H1 (cell line): ENCODE results near the gene DYNLT1. TPM values are rescaled to one million over a fixed set of nuclear protein-coding genes. Genes with fewer than 3 reads are reported as not detected.

Source experiments
- CTCF ChIA-PET: fragments of 300-600 bp; sonication (Branson Sonifier 250); formaldehyde crosslinking; loops from one replicate; lab custom pipeline; 2021; ENCODE audit not compliant: partially characterized antibody; lab: Charles Lee
- POLR2A ChIA-PET: fragments of 300-600 bp; sonication (Branson Sonifier 250); formaldehyde crosslinking; loops from one replicate; lab custom pipeline; 2021; ENCODE audit warnings: inconsistent platforms; ENCODE audit not compliant: partially characterized antibody; lab: Charles Lee
- DNase-seq, 2 experiments: peaks; one replicate each; pipeline versions ENCODE4 v3.0.0 to v3.0.0-alpha.2; 2010 to 2022; ENCODE audit warnings: low spot score in 2 of 2, low read depth in 1 of 2, mixed read lengths in 1 of 2
- FAIRE-seq: peaks from 2 replicates; lab custom pipeline; 2011; peaks lifted over from hg19 to GRCh38; lab: Jason Lieb, UNC
- H2AFZ ChIP-seq: 2 replicates; pipeline ENCODE4 v1.8.1; 2012; ENCODE audit warnings: low read length, inconsistent platforms
- H2AK5ac ChIP-seq: 2 replicates; pipeline ENCODE4 v1.6.1; 2013; ENCODE audit warnings: low read depth, low read length
- H2BK120ac ChIP-seq: replicated peaks from 2 replicates; pipeline ENCODE3; 2013; ENCODE audit warnings: low read depth, low read length, inconsistent platforms
- H2BK12ac ChIP-seq: 2 replicates; pipeline ENCODE4 v1.6.1; 2013; ENCODE audit warnings: low read depth, low read length
- H2BK15ac ChIP-seq: 2 replicates; pipeline ENCODE4 v1.6.1; 2013; ENCODE audit warnings: low read length
- H2BK20ac ChIP-seq: 2 replicates; pipeline ENCODE4 v1.6.1; 2013; ENCODE audit warnings: low read length
- H2BK5ac ChIP-seq: 2 replicates; pipeline ENCODE4 v1.6.1; 2013; ENCODE audit warnings: low read depth, low read length
- H3K14ac ChIP-seq: 2 replicates; pipeline ENCODE4 v1.6.1; 2013; ENCODE audit warnings: inconsistent platforms; ENCODE audit not compliant: insufficient read length
- H3K18ac ChIP-seq: 2 replicates; pipeline ENCODE4 v1.6.1; 2013; ENCODE audit warnings: low read length; ENCODE audit errors: extremely low read depth
- H3K23ac ChIP-seq: 2 replicates; pipeline ENCODE4 v1.6.1; 2013; ENCODE audit warnings: inconsistent platforms; ENCODE audit not compliant: insufficient read length
- H3K23me2 ChIP-seq: 2 replicates; pipeline ENCODE4 v1.6.1; 2013; ENCODE audit warnings: low read depth, low read length
- H3K27ac ChIP-seq: 2 replicates; pipeline ENCODE4 v1.6.1; 2011; ENCODE audit warnings: low read depth, low read length, inconsistent platforms
- H3K27me3 ChIP-seq, 4 experiments: replicated peaks in 1 of 4; 1 replicate in 1 of 4; 2 replicates in 3 of 4; pipeline versions ENCODE4 v1.6.1 to v1.8.1; 2011 to 2013; ENCODE audit warnings: low read length in 3 of 4, mild to moderate bottlenecking in 3 of 4, inconsistent platforms in 2 of 4, mixed read lengths in 2 of 4, moderate library complexity in 1 of 4; ENCODE audit not compliant: control insufficient read depth in 3 of 4, insufficient read depth in 3 of 4; ENCODE audit errors: extremely low read depth in 1 of 4
- H3K36me3 ChIP-seq, 4 experiments: 2 replicates each; pipeline versions ENCODE4 v1.6.1 to v1.8.1; 2011 to 2013; ENCODE audit warnings: mild to moderate bottlenecking in 4 of 4, low read length in 3 of 4, moderate library complexity in 2 of 4, control low read depth in 1 of 4, inconsistent platforms in 1 of 4; ENCODE audit not compliant: insufficient read depth in 4 of 4, control insufficient read depth in 2 of 4
- H3K4ac ChIP-seq: replicated peaks from 2 replicates; pipeline ENCODE3; 2013; ENCODE audit warnings: low read length, low read depth, mixed read lengths, inconsistent platforms; ENCODE audit not compliant: insufficient read length
- H3K4me1 ChIP-seq, 4 experiments: replicated peaks in 1 of 4; 1 replicate in 1 of 4; 2 replicates in 3 of 4; pipeline versions ENCODE4 v1.6.1 to v1.8.1; 2011 to 2013; ENCODE audit warnings: low read length in 3 of 4, inconsistent platforms in 2 of 4, mixed read lengths in 1 of 4; ENCODE audit not compliant: insufficient read depth in 4 of 4, control insufficient read depth in 3 of 4
- H3K4me2 ChIP-seq, 2 experiments: 2 replicates each; pipeline versions ENCODE4 v1.6.1 to v1.8.1; 2011 to 2013; ENCODE audit warnings: low read depth in 2 of 2, low read length in 2 of 2, control low read depth in 1 of 2, inconsistent platforms in 1 of 2, mild to moderate bottlenecking in 1 of 2; ENCODE audit not compliant: insufficient read depth in 1 of 2
- H3K4me3 ChIP-seq, 4 experiments: fragments of 200-600, 300-600 bp in 1 of 4; sonication (generic), shearing (Covaris generic), sonication (Bioruptor Twin) in 1 of 4; 2 replicates each; pipeline versions ENCODE4 v1.5.1 to v1.8.1; 2011 to 2016; ENCODE audit warnings: low read length in 4 of 4, low read depth in 3 of 4, control low read depth in 2 of 4, inconsistent platforms in 2 of 4, mild to moderate bottlenecking in 2 of 4, mixed read lengths in 1 of 4, moderate library complexity in 1 of 4; ENCODE audit not compliant: insufficient read depth in 2 of 4; ENCODE audit errors: extremely low read depth in 1 of 4
- H3K56ac ChIP-seq: replicated peaks from 2 replicates; pipeline ENCODE3; 2013; ENCODE audit warnings: low read depth, mild to moderate bottlenecking, mixed read lengths, low read length, inconsistent platforms; ENCODE audit not compliant: insufficient read length
- H3K79me1 ChIP-seq: 2 replicates; pipeline ENCODE4 v1.6.1; 2013; ENCODE audit warnings: low read depth, low read length, control low read depth
- H3K79me2 ChIP-seq, 2 experiments: 2 replicates each; pipeline versions ENCODE4 v1.6.1 to v1.8.1; 2012 to 2013; ENCODE audit warnings: low read length in 2 of 2, mild to moderate bottlenecking in 2 of 2, inconsistent platforms in 1 of 2; ENCODE audit not compliant: insufficient read depth in 2 of 2, control insufficient read depth in 1 of 2
- H3K9ac ChIP-seq, 4 experiments: replicated peaks in 1 of 4; 1 replicate in 1 of 4; 2 replicates in 3 of 4; pipeline versions ENCODE4 v1.6.1 to v1.8.1; 2011 to 2013; ENCODE audit warnings: low read depth in 3 of 4, low read length in 3 of 4, control low read depth in 2 of 4, mild to moderate bottlenecking in 2 of 4, moderate library complexity in 2 of 4, inconsistent platforms in 1 of 4; ENCODE audit errors: extremely low read depth in 1 of 4
- H3K9me3 ChIP-seq, 2 experiments: 2 replicates each; pipeline versions ENCODE4 v1.6.1 to v1.8.1; 2012 to 2013; ENCODE audit warnings: mild to moderate bottlenecking in 2 of 2, moderate library complexity in 2 of 2, control low read depth in 1 of 2, inconsistent platforms in 1 of 2, low read depth in 1 of 2, low read length in 1 of 2, mixed read lengths in 1 of 2; ENCODE audit not compliant: insufficient read depth in 2 of 2
- H4K20me1 ChIP-seq, 2 experiments: replicated peaks in 1 of 2; 2 replicates each; pipeline versions ENCODE3 to v1.8.1; 2011 to 2013; ENCODE audit warnings: inconsistent platforms in 2 of 2, low read length in 2 of 2, mild to moderate bottlenecking in 1 of 2; ENCODE audit not compliant: insufficient read depth in 2 of 2, control insufficient read depth in 1 of 2
- H4K5ac ChIP-seq: 2 replicates; pipeline ENCODE4 v1.6.1; 2013; ENCODE audit warnings: low read length, low read depth, mixed read lengths, inconsistent platforms; ENCODE audit not compliant: insufficient read length
- H4K8ac ChIP-seq: 2 replicates; pipeline ENCODE4 v1.8.0; 2013; ENCODE audit warnings: mild to moderate bottlenecking, moderate library complexity, low read length, inconsistent platforms; ENCODE audit not compliant: insufficient read depth; ENCODE audit errors: extremely low read depth
- H4K91ac ChIP-seq: replicated peaks from 2 replicates; pipeline ENCODE3; 2013; ENCODE audit warnings: low read length, mixed read lengths, inconsistent platforms; ENCODE audit not compliant: insufficient read length
- SP4 ChIP-seq: IDR thresholded peaks from 2 replicates; pipeline ENCODE4 v1.6.1; 2012; ENCODE audit warnings: low read length, inconsistent platforms
- WGBS, 2 experiments: shearing (Covaris generic) in 1 of 2; methylation state at CpG; one replicate each; pipeline versions ENCODE4 v1.1.6 to v1.1.7; 2013 to 2015; ENCODE audit warnings: low lambda C conversion rate in 2 of 2, mixed read lengths in 2 of 2, inconsistent platforms in 1 of 2, low coverage in 1 of 2, missing lambda C conversion rate in 1 of 2; ENCODE audit not compliant: insufficient replicate concordance in 2 of 2, insufficient coverage in 1 of 2, insufficient read length in 1 of 2; ENCODE audit errors: extremely low coverage in 1 of 2, missing lambda C conversion rate in 1 of 2; 5-methylcytosine and 5-hydroxymethylcytosine counted together
- polyA plus RNA-seq, 7 experiments: library from polyadenylated mRNA; depleted of rRNA in 3 of 7; stranded (reverse) in 5 of 7; unstranded in 2 of 7; fragments of >200 nt in 5 of 7; fragments of 200-250 nt in 2 of 7; gene quantifications; 1 replicate in 5 of 7; 2 replicates in 1 of 7; 4 replicates in 1 of 7; pipeline versions ENCODE4 v1.2.1 to v1.2.3, GENCODE V29; 2011 to 2013; ENCODE audit warnings: missing spikeins in 2 of 7, mixed read lengths in 2 of 7
- total RNA-seq: library from RNA; stranded (reverse); fragmentation: NEBNext Ultra II Directional; extraction: Animal tissue kit (Norgen Biotek cat#: 25700); gene quantifications from 2 replicates; pipeline ENCODE4 v1.2.1, GENCODE V29; 2021
- TF ChIP-seq, protein P1 (sequence below): IDR thresholded peaks from 2 replicates; pipeline ENCODE4 v1.6.1; 2011; ENCODE audit warnings: low read depth, mild to moderate bottlenecking, low read length; ENCODE audit not compliant: insufficient read depth

The DYNLT1 gene
- total and polyA plus RNA-seq, 2 of the 8 experiments (the other 6 are each of a cell fraction or from before 2014, with no cell fraction given): 119 to 245 TPM

DNA sequence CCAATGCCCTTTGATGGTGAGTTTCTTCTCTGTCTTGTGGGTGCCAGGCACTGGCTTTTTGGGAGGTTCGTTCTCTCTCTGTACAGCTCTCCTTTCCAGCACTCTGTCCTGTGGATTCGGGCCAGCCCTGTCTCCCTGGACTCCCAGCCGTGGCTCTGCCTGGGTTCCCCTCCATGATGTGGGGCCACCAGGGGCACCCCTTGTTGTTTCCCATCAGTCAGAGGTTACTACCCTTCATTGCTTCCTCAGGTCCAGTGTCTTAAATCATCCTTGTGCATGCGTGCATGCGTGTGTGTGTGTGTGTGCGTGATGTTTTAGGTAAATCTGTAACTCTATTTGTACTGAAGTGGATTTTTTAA, 40.5 kb downstream of the DYNLT1 start:
- Histone ChIP-seq H3K79me2 (no peaks in the 10 kb centered on the region), H3K23ac (no peak overlapping the region), H2BK20ac (no peak overlapping the region), H4K20me1 (peaks cover 3 to 10% of the 10 kb centered on the region in 2 experiments), H3K9ac (no peak overlapping the region), H3K4me3 (no peak overlapping the region), H4K5ac (no peak overlapping the region), H3K9me3 (no peaks in the 10 kb centered on the region), H3K27me3 (no peaks in the 10 kb centered on the region), H3K18ac (no peak overlapping the region), H2BK5ac (no peak overlapping the region), H3K14ac (no peak overlapping the region), H2BK12ac (no peak overlapping the region), H3K79me1 (no peaks in the 10 kb centered on the region; the same call in 1 of the 2 replicates), H2BK15ac (no peak overlapping the region), H3K27ac (no peak overlapping the region), H3K56ac (no peak overlapping the region), H3K4ac (no peak overlapping the region), H2AK5ac (no peak overlapping the region), H4K8ac (no peak overlapping the region), H3K23me2 (peaks cover under 1% of the 10 kb centered on the region; the same call in 1 of the 2 replicates), H3K4me2 (no peak overlapping the region), H3K36me3 (peaks cover 8 to 27% (median 18%) of the 10 kb centered on the region in 4 experiments; a peak in 6 of 8 replicates), H2BK120ac (no peak overlapping the region), H3K4me1 (no peaks in the 10 kb centered on the region), H4K91ac (no peak overlapping the region), H2AFZ (no peak overlapping the region)
- DNase-seq (no peak), FAIRE-seq (no peak)
- TF ChIP-seq, protein P1, sequence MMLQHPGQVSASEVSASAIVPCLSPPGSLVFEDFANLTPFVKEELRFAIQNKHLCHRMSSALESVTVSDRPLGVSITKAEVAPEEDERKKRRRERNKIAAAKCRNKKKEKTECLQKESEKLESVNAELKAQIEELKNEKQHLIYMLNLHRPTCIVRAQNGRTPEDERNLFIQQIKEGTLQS: no peak
- TF ChIP-seq SP4: no peak
- WGBS, 2 experiments: 92% methylated on average over 6 of the region's 6 CpGs; no CpG with 5 or more reads in 1 of the 2 experiments
- POLR2A ChIA-PET: interaction anchor here (1.2 kb wide), 1 partner anchor 371 kb away, joined by 4 read pairs; no protein-coding TSS in a partner anchor
- CTCF ChIA-PET: interaction anchor here (0.8 to 2.5 kb wide), 13 partner anchors 9 to 390 kb away, joined by 3 to 13 read pairs (median 5); no protein-coding TSS in a partner anchor
